ENCODE data around the gene FFAR4.

FFAR4 gene

GRCh38 chr10:93572606-93573005 lies 6.1 kb downstream of the FFAR4 start:
- no peak for DNase-seq

DNA sequence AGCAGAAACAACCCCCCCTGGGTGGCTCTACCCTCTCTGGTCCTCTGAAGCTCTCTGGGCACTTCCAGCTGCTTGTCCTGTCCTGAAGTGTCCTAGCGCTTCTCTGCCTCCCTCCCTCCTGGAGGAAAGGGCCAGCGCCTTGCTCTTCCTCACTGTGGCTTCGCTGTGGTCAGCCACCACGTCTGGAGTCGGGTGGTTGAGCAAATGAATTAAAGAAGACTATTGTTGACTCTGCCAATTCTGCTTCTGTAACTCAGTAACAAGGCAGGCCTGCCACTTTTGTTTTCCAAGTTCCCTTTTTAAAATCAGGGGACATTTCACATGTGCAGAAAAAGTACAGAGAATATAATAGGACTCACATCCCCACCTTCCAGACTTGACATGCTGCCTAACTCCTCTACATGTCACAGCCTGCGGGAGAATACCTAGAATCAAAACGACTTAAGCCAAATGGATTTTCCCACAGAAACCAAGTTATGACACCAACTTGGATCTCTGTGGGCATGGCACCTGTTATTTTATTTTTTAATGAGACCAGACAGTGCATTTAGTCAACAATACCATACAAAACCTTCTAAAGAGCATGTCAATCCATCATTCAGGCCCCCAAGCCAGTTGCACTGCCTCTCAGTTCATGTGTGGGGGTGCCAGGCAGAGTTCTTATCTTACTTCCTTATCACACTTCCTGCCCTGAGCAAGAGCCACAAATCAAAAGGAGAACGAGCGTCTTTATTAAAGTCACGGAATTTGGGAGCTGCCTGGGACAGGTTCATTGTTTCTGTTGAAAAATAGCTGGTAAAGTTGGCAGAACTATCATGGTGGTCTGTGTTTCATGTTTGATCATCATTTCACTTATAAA lies 6.8 kb downstream of the FFAR4 start:
- DNase-seq = no peak

- DNase-seq = no peak
Observed at GRCh38 chr10:93573924-93574323, 7.5 kb downstream of the FFAR4 start.

GRCh38 chr10:93576888-93577287 lies 10.4 kb downstream of the FFAR4 start:
- DNase-seq = no peak

DNA sequence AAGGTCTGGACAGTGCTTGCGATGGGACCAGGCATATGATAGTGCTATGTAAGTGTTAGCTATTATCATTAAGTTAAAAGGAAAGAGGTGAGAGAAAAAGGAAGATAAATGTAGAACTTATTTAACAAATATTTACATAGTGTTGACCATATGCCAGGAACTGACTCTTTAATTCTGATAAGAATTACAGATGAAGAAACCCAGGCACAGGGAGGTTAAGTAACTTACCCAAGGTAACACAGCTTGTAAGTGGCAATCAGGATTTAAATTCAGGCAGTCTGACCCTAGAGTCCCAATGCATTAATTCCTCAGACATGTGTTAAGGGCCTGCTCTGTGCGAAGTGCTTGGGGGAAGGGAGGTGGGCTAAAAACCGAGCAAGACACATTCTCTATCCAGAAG lies 11.1 kb downstream of the FFAR4 start:
- no peak for DNase-seq

GRCh38 chr10:93579089-93579488 lies 12.6 kb downstream of the FFAR4 start:
- DNase-seq = no peak

DNA sequence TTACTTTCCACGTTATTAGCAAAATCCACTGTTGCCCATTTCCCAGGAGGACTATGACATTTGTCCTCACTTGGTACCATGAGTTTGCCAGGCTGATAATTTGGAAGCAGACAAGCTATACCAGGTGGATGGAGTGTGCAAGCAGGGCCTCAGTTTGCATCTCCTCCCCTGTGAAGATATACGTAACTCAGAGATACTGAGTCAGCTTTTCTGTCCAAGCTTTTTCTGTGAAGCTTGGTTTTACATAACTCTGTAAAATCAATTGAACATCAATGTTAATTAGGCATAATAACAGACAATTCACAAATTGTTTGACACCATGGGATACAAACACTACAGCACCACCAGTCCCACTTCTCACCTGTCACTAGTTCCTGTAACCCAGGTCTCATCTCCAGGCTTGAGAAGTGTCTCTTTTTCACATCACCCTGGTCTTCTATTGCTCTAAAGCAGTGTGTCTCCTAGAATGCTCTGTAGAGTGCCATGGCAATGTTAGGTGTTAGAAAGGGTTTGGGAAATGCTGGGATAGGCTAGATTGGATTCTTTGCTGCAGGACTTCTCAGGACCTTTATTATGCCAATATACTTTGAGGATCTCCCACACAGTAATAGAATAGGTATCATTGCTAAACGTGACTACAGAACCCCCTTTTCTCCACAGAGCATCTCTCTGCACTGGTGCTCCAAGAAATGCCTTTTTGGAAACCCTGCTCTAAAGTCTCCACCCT lies 13.7 kb downstream of the FFAR4 start:
- no peak for DNase-seq

DNA sequence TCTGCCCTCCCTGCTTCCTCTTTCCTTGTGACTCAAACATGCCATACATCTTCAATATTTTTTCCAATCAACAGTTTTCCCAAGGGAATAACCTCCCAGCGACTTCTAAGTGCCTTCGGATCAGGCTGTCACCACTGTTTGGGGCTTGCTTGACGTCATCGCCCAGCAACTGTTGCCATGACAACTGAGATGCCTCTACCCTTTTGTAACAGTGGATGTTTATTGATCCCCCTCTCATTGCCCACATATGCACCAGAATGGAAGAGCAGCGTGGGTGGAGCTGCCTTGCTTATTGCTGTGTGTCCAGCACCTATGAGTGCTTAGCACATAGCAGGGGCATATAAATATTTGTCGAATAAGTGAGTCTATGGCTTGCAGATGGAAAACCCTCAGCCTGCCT lies 14.4 kb downstream of the FFAR4 start:
- DNase-seq = no peak

DNA sequence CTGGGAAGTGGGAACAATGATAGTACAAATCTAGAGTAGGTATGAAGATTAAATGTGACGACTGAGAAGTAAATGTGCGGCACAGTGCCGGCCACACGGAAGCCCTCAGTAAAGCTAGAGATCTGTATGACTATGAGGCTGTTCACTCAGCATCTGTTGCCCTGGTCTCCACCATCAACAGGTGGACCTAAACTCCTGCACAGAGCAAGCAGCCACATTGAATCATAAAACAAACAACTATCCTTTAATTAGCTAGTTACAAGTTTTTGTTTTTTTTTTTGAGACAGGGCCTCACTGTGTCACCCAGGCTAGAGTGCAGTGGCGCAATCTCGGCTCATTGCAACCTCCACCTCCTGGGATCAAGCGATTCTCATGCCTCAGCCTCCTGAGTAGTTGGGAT lies 18.0 kb downstream of the FFAR4 start:
- DNase-seq = no peak

DNA sequence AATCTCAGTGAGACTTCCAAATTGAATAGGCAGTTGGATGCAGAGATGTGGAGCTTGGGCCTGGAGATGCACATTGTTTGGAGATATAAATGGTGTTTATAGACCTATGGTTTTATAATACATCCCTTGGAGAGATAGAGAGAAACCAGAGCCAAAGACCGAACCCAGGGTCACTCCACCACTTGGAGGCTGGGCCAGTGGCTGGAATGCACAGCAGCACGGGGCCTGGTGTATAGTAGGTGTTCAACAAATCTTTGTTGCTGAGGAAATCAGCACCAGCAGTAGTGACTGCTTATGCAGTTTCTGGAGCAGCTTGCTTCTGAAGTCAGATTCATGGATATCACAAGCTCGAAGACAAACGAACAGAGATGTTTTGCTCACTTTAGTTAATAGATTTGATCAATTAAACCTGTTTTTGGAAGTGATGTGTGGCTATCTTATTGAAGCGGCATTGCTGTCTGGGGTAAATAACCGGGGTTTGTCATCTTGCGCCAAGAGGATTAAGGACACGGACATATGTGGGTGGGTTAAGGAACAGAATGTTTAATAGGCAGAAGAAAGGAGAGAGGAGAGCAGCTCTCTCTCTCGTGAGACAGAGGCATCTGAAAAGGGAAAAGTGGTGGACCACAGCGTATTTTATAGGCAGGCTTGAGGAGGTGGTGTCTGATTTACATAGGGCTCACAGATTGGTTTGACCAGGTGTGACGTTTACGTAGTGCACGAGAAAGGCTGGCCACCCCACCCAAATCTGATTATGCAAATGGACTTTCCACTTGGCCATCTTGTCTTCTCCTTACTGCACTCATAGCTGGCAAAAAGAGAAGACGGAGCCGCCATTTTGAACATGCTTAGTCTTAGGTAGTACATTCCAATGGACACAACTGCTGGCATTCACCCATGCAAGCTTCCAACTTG lies 23.4 kb downstream of the FFAR4 start:
- DNase-seq = no peak

GRCh38 chr10:93590638-93591037 lies 24.2 kb downstream of the FFAR4 start:
- no peak for DNase-seq

GRCh38 chr10:93591065-93591808 lies 24.8 kb downstream of the FFAR4 start:
- DNase-seq = no peak

DNA sequence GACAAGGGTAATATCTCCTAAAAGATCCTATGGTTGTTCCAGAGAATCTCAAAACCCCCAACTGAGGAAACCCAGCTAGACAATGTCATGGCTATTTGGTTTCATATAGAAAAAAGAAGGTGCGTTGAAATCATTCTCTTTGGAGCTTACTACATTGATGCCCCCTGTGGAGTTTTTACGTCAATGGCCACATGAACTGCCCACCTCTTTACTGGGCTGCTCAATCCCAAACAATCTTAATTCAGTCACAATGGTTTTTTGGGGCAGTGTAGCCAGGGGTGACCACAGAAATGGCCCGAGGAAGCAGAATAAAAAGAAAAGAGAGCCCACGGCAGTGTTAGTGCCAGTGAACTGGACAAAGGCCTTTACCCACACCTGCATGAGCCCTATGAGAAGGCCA lies 26.8 kb downstream of the FFAR4 start:
- DNase-seq = no peak

DNA sequence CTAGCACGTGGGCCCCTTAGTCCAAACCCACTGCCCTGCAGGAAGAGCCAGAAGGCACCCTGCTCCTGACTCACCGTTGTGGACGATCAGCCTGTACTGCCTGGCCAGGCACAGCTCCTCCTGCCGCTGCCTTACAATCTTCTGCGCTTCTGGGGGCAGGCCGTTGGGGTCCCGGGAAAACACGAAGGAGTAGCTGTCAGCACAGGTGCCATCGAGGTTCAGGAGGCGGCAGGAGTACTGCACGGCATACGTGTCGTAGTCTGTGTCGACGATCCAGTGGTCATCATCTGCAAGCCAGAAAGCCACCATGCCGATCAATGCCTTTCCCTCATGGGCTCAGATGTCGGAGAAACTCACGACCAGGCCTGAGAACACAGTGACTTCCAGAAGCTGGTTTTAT lies 27.3 kb downstream of the FFAR4 start:
- no peak for DNase-seq

DNA sequence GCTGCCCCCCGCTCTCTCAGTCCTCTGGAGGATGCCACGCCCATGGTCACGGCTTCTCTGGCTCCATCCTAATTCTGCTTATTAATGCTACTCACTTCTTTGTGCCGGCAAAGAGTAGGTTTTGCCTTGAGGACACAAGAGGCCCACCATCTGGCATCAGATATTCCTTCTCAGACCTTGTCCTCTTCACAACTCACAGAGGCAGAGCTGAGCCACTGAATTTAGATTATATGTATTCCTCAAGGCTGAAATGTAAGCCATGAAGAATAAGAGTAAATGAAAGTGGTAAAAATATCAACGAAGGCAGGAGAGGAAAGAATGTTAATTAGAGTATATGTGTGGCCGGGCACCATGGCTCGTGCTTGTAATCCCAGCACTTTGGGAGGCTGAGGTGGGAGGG lies 28.1 kb downstream of the FFAR4 start:
- no peak for DNase-seq

- no peak for DNase-seq
Observed at GRCh38 chr10:93595378-93596161, 29.1 kb downstream of the FFAR4 start.

- no peak for DNase-seq
Observed at GRCh38 chr10:93596539-93596938, 30.1 kb downstream of the FFAR4 start.

DNA sequence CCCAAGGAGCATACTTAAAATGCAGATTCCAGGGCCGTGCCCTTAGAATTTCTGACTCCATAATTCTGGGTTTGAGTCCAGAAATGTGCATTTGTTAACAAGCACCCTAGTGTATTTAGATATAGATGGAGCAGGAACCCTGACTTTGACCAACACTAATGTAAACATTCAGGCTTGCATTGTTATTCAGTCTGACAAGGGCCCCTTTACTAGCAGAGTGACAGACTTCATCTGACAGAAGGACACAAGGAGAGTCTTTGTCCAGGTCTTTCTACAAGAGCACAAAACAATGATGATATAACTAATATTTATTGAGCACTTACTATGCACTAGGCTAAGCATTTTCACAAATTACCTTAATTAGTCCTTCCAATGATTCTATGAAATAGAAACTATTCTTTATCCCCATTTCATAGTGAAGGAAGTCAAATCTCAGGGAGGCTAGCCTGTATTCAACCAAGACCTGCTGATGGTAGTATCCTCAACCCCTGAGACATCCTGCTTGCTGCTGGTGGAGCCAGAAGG lies 30.7 kb downstream of the FFAR4 start:
- no peak for DNase-seq

DNA sequence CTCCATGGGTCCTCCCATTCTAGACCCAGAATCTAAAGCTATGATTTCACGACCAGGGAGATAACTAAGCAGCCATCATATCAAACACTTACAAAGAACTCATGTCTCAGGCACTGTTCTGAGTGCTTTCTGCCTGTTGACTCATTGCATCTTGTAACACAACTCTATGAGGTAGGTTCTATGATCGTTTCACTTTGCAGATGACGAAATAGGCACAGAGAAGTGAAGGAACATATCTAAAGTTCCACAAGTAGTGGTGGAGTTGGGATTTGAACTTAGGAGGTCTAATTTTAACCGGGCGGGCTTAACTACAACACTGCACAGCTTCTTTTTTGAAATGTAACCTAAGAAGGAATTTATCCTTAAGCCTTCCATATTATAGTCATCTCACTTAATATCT lies 31.7 kb downstream of the FFAR4 start:
- no peak for DNase-seq

GRCh38 chr10:93599335-93599734 lies 32.9 kb downstream of the FFAR4 start:
- DNase-seq = no peak

GRCh38 chr10:93599778-93600177 lies 33.3 kb downstream of the FFAR4 start:
- no peak for DNase-seq

Data from right kidney (tissue), 1 donor.